Middle frontal gyrus (tissue), 1 donor: ENCODE data around the gene VMP1.

Experiments
- DNase-seq: peaks from one replicate; pipeline ENCODE4 v3.0.0-alpha.2; 2015; ENCODE audit warnings: low spot score; ENCODE audit errors: extremely low spot score

The VMP1 gene

DNA sequence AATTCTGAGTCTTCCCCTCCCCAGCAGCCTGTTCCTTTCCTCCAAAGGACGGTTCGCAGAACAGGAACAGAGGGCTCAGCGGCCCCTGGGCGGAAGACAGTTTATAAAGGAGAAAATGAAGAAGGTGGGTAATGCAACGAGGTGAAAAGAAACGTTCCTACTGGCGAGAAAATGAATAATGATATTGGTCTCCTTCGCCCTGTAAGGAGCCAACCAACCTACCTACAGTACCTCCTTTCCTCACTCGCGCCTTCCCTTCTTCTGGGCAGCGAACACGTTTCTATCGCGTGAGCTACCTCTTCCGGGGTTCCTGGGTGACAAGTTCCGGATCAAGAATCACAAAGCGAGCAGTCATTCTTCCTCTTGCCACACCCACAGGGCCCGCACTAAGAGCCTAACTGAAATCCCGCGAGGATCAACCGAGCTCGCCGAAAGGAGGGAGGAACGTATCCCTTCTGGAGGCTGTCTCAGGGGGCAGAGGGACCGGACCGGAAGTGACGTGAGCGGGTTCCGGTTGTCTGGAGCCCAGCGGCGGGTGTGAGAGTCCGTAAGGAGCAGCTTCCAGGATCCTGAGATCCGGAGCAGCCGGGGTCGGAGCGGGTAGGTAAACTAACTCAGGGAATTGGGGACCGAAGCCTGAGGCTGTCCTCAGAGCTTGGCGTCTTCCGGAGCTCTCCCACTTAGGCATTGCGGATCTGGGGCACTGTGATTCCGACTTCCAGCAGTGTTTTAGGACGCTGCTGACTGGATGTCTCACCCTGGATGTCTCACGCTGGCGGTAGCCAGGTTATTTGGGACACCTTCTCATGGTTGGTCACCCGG, at the start of gene VMP1, which contains the start of gene PTRH2:
Gene VMP1 (plus strand): TSS at position 506 of the 822 bp plus-strand sequence. CDS start 23,793 bp downstream, outside the sequence.
Gene PTRH2 (minus strand): TSS at position 282 of the 822 bp plus-strand sequence. CDS start 9,452 bp downstream, outside the sequence.
- DNase-seq = peak; percentile 98

DNA sequence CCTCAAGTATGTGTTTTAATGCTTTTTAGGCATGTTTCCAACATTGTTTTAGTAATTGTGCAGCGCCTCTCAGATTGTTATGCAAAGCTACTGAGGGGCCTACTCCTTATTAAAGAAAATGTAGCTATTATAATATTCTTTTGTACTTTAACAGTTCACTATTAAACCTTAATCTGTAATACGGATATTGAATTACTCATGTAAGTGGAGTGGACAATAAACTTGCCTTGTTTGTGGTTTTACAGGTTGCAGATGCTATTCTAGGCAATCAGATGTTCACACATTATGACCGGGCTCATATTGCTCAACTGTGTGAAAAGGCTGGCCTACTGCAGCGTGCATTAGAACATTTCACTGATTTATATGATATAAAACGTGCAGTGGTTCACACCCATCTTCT, 41.2 kb upstream of the VMP1 start:
- DNase-seq = no peak

DNA sequence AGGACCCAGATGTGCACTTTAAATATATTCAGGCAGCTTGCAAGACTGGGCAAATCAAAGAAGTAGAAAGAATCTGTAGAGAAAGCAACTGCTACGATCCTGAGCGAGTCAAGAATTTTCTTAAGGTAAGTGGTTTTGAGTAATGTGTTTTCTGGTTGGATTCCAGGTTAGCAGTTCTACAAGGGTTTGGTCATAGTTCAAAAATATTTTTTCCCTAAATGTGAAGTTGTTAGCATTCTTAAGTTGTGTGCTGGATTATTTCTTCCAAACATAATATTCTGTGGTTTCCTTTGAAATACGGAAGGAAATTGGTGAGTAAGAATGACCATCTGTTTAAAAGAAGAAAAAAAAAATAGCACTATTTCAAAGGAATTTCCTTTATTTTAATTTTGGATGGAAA, 38.6 kb upstream of the VMP1 start:
- DNase-seq = no peak

- no peak for DNase-seq
Measured at GRCh38 chr17:59669411-59669810, 38.0 kb upstream of the VMP1 start.

DNA sequence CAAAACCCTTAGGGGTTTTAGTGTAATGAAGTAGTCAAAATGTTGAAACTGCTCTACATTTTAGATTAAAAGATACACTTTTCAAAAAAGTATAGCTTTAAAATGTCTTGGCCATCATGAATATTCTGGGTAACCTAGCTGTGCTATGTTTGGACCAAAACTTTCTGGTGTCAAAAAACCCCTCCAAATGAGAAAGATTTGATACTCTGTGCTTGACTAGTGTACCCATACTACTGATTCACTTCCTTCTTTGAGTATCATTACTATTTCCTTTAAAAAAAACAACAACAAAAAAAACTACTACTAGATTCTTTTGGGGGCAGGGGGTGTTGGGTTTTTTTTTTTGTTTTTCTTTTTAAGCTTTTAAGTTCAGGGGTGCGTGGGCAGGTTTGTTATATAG, 37.5 kb upstream of the VMP1 start:
- no peak for DNase-seq

GRCh38 chr17:59671386-59671785, 36.1 kb upstream of the VMP1 start:
- DNase-seq = no peak

- DNase-seq = no peak
Measured at GRCh38 chr17:59675231-59675630, 32.2 kb upstream of the VMP1 start.

GRCh38 chr17:59676716-59677115, 30.7 kb upstream of the VMP1 start:
- DNase-seq = no peak

DNA sequence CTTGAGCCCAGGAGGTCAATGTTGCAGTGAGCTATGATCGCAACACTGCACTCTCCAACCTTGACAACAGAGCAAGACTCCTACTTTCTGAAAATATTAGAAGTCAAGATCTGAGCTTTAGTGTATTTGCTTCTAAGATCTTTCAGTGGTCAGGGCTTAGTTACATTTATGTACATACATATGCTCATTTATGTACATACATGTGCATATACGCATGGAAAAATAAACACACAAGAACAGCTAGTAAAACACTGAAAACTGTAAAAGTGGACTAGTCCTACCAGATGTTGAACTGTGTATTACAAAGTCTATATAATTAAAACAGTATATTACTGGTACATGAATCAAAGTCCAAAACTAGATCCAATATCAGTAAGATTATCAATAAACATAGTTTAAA, 28.5 kb upstream of the VMP1 start:
- no peak for DNase-seq

DNA sequence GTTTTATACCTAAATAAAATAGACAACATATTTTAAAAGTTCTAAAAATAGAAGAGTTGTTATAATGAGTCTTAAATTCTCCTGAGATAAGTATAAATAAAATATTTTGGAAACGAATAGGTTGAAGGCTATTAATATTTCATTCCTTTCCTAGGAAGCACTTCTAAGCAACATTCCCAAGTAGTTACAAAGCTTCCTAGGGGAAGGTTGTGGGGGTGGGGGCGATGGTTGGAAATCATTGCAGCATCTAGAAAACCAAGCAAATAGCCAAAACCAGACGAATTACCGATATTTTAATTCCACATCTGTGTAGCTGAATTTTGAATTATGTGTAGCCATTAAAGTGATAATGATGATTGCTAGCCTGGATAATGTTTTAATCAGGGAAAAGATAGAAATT, 27.1 kb upstream of the VMP1 start:
- DNase-seq = no peak

DNA sequence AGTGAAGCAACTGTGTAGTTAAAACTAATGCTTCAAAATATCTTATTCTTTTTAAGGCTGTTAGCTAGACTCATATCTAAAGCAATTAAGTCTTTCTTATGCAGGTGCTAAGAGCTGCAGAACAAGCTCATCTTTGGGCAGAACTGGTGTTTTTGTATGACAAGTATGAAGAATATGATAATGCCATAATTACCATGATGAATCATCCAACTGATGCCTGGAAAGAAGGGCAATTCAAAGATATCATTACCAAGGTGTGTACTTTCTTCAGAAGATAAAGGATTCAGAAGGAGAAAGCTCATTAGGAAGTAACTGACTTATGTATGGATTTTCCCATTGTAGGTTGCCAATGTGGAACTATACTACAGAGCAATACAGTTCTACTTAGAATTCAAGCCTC, 24.2 kb upstream of the VMP1 start:
- DNase-seq = no peak

- no peak for DNase-seq
Measured at GRCh38 chr17:59684967-59685366, 22.5 kb upstream of the VMP1 start.

DNA sequence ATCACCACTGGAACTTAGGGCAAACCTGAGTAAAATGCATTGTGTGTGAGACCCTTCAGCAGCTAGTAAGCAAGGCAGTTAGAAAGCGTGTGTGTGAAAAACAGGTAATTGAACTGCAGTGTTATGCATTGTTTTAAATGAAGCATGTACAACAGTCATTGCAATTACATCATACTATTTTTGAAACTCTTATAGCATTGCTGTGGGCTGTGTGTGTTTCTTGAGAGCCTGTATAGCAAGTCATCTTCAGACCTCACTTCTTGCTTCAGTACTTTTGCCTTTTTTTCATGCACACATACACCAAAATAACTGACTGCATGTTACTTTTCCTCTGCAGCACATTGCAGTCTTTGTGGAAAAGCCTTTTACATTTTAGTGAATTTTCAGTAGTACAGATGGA, 19.4 kb upstream of the VMP1 start:
- no peak for DNase-seq

DNA sequence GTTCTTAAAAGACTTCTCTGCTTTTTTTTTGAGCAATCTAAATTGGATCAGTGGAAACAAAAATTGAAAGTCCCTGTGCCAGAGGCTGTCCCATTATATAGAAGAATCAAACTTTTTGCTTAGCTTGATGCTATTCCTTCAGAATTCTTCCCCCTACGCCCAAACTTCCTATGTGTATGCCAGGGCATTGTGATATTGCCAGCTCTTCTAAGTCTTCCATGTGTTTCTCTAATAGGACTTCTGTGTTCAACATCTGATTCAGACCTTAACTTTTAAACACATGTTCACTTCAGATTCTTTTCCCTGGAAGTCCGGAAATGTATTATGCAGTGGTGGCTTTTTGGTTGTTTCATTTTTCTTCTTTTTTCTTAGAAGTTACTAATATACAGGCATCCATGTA, 19.0 kb upstream of the VMP1 start:
- no peak for DNase-seq

DNA sequence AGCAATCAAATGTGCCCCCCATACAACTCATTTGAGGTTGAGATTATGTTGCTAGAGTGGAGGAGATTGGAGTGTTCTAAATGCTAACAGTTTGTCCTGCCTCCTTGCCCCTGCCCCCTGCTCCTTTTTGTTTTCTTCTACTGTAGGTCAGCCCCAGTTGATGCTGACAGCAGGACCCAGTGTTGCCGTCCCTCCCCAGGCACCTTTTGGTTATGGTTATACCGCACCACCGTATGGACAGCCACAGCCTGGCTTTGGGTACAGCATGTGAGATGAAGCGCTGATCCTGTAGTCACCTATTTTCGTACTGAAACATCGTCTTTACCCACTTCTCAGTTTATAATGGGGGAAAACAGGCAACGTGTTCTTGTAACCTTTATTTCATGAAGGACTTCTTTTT, 13.9 kb upstream of the VMP1 start:
- DNase-seq = no peak

DNA sequence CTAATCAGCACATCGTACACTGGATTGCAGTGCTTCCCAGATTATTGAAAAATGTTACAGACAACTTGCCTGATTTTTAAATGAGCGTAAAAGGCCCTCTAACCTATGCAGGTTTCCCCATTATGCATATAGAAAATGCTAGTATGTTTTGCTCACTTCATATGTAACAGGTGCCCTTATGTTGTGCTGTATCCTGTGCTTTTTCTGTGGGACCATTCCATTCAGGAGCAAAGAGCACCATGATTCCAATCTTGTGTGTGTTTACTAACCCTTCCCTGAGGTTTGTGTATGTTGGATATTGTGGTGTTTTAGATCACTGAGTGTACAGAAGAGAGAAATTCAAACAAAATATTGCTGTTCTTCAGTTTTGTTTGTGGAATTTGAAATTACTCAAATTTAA, 13.1 kb upstream of the VMP1 start:
- no peak for DNase-seq

- DNase-seq = no peak
Measured at GRCh38 chr17:59695945-59696681, 11.3 kb upstream of the VMP1 start.

DNA sequence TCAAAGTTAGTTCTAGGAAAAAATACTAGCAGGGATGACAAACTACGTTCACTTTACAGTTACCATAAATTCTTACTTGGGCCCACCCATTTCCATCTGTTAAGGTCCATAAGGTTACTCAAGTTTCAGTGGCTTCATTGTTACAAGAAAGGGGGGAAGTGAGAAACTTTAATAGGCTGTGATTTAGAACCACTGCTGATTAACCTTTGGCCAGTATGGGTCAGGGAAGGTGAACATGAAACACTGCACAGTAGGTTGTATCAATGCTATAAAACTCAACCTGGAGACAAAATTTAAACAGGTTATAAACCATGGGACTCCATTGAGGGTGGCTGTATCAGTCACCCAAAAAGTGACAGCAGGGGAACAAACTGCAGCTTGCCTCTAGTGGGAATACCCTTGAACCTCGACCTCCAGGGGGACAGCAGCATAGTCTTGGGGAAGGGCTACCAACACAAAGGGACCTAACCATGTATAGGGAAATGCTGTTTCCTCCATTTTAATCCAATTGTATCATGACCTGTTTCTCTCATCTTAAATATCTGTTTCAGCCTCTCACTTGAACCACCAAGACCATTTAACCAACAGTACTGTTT, 10.7 kb upstream of the VMP1 start:
- DNase-seq = no peak

DNA sequence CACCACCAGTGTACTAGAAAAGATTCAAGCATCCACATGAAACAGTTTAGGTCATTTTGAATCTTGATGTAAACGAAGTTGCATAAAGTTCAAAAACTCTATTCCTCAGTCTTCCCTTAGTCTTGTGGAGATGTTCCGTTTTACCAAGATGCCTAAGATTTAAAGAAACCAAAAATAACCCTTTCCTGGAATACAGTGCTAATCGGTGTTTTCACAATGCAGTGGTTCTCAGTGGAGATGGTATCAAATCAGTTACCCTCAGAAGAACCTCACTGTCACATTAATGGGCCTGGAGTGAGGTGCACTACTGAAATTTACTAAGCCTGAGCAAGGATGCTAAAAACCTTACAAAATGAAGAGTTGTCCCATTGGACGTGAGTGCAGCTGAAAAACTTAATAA, 9.3 kb upstream of the VMP1 start:
- DNase-seq = no peak

- no peak for DNase-seq
Measured at GRCh38 chr17:59699218-59699617, 8.2 kb upstream of the VMP1 start.

DNA sequence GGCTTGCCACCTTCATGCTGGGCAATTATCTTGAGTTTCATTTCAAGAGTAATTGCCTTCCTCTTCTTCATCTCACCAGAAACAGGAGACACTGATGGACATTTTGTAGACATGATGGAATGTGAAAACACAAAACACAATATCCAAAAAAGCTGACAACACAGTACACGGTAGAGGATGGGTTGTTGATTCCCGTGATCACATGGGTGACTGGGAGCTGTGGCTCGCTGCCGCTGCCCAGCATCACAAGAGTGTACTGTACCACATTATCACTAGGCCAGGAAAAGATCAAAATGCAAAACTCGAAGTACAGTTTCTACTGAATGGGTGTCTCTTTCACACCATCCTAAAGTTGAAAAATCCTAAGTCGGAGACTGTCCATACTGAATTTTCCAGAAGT, 7.7 kb upstream of the VMP1 start:
- no peak for DNase-seq

- DNase-seq = no peak
Measured at GRCh38 chr17:59702304-59702703, 5.2 kb upstream of the VMP1 start.
